GM12865 (cell line): ENCODE data around the gene ANO3.

ENCODE experiments used
- DNase-seq: peaks from one replicate; pipeline ENCODE4 v3.0.0; 2010; ENCODE audit warnings: low read depth
- H3K4me3 ChIP-seq: 2 replicates; pipeline ENCODE4 v1.5.1; 2011; ENCODE audit warnings: mild to moderate bottlenecking, low read depth, low read length, control low read depth
- CTCF ChIP-seq: IDR thresholded peaks from 2 replicates; pipeline ENCODE4 v1.5.1; 2011; ENCODE audit warnings: low read length, control low read depth, low read depth, inconsistent platforms; ENCODE audit not compliant: insufficient read depth; ENCODE audit errors: missing control alignments

Gene ANO3

GRCh38 chr11:26665946-26666345 lies 334.0 kb downstream of the ANO3 start:
- H3K4me3 ChIP-seq = no peak overlapping the region
- no peak for DNase-seq
- no peak for TF ChIP-seq CTCF

DNA sequence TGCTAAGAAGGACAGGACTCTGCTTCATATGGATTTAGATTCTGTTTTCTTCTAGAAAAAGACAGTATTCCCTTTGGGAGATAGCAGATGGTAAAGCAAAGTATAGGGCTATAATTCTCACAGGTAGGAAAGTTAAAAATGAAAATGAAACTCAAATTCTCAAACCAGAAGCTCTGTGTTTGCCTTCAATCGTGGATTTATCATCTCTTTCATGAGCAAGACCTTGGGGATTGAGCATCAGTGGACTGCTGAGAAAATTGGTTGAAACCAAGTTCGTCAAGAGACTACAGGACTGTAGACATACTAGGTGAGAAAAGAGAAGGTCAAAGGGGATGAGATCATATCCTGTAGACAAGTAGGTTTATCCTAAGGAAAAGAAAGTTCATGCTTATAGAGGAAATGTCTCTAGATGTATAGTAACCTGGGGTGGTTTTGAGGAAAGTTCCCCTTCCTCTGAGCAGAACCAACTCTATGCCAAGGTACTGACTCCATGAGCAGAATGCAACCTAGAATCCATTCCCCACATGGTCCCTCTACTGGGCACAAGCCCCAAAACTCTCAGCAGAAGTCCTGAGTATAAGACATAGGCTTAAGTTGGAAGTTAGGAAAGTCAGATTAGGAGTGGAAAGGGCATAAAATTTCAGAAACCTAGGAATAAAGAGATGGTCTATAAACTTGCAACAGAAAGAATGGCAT lies 343.5 kb downstream of the ANO3 start:
- peak; percentile 6 for DNase-seq
- TF ChIP-seq CTCF = no peak

GRCh38 chr11:26676641-26677040 lies 344.7 kb downstream of the ANO3 start:
- no peak for DNase-seq
- no peak overlapping the region for H3K4me3 ChIP-seq
- TF ChIP-seq CTCF = no peak

More for the DNA sequence above, 343.5 kb downstream of the ANO3 start:
- no peak overlapping the region for H3K4me3 ChIP-seq

- H3K4me3 ChIP-seq = no peak overlapping the region
- TF ChIP-seq CTCF = no peak
- DNase-seq = no peak
Measured at GRCh38 chr11:26677566-26677965, 345.6 kb downstream of the ANO3 start.

DNA sequence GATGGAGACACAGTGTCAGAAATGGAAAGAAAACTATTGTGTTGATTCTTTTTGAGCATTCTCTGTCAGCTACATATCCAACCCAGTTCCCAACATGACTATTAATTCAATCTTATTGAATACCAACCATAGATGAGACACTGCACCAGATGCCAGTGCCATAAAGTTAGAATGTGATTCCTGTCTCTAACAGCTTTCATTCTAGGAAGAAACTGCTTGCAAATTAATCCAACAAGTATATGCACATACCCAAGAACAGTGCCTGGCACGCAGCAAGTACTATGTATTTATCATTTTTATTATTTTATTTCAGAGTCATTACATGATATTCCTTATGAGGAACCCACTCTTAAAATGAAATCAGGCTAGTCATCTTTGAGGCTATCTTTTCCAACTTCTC lies 355.4 kb downstream of the ANO3 start:
- TF ChIP-seq CTCF = no peak
- DNase-seq = no peak
- H3K4me3 ChIP-seq = no peak overlapping the region

DNA sequence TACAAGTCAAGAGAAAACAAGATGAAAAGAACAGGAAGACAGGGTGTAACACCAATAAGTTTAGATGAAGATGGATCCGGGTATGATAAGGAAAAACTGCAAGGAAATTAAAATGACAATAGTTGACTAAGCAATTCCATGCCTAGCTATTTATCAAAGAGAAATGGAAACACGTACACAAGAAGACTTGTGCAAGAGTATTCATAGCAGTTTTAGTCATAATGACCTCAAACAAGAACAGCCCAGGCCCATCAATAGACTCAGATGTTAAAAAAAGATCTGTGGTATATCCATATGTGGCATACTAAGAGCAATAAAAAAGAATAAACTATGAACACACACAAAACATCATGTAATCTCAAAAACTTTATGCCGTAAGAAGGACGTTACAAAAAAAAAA lies 356.8 kb downstream of the ANO3 start:
- DNase-seq = no peak
- no peak overlapping the region for H3K4me3 ChIP-seq
- TF ChIP-seq CTCF = no peak

- TF ChIP-seq CTCF = no peak
- no peak overlapping the region for H3K4me3 ChIP-seq
- DNase-seq = no peak
Measured at GRCh38 chr11:26696330-26696729, 364.4 kb downstream of the ANO3 start.
